Panc1 (cell line): ENCODE measurements around the gene UCK1. TPM values are rescaled to one million over a fixed set of nuclear protein-coding genes. Genes with fewer than 3 reads are reported as not detected.
A peak's percentile ranks its signal among the peaks of the same experiment; 100 is the strongest.

ENCODE experiments used
- ATAC-seq: fragments of 200-7000 bp; cut with Tn5 transposase; 2 replicates; pipeline ENCODE4 v1.9.1; 2020; ENCODE audit warnings: mild to moderate bottlenecking, moderate library complexity
- BruUV-seq: library from RNA; stranded (reverse); fragments of 400-500 nt; replicated peaks from 2 replicates; lab custom pipeline; 2021; lab: Mats Ljungman, UMichigan
- CTCF ChIA-PET: fragments of 300-600 bp; sonication (Branson Sonifier 250); formaldehyde crosslinking; loops from one replicate; lab custom pipeline; 2022; ENCODE audit warnings: antibody characterized with exemption; lab: Charles Lee
- POLR2A ChIA-PET: fragments of 300-600 bp; sonication (Branson Sonifier 250); formaldehyde crosslinking; loops from one replicate; lab custom pipeline; 2022; ENCODE audit warnings: antibody characterized with exemption; lab: Charles Lee
- DNase-seq: peaks from one replicate; pipeline ENCODE4 v3.0.0-alpha.2; 2010; ENCODE audit warnings: low read depth, low spot score
- H3K27ac ChIP-seq: 2 replicates; pipeline ENCODE4 v1.5.1; 2011; ENCODE audit warnings: mild to moderate bottlenecking, low read length, inconsistent platforms
- H3K27me3 ChIP-seq: fragments of 200-500 bp; sonication (Bioruptor generic); 2 replicates; pipeline ENCODE4 v1.6.0; 2014; ENCODE audit warnings: low read length, inconsistent platforms; ENCODE audit not compliant: control insufficient read depth, insufficient read depth
- H3K36me3 ChIP-seq: fragments of 200-500 bp; sonication (Bioruptor generic); 2 replicates; pipeline ENCODE4 v1.5.1; 2014; ENCODE audit warnings: inconsistent platforms, mild to moderate bottlenecking, low read length, moderate library complexity; ENCODE audit not compliant: control insufficient read depth, insufficient read depth
- H3K4me1 ChIP-seq: 2 replicates; pipeline ENCODE4 v1.5.1; 2011; ENCODE audit warnings: inconsistent platforms, mild to moderate bottlenecking, low read length, moderate library complexity; ENCODE audit not compliant: control insufficient read depth, insufficient read depth
- H3K4me3 ChIP-seq, 2 experiments: 2 replicates each; pipeline ENCODE4 v1.5.1; 2011 to 2012; ENCODE audit warnings: low read depth in 2 of 2, low read length in 2 of 2, mild to moderate bottlenecking in 2 of 2, inconsistent platforms in 1 of 2, moderate library complexity in 1 of 2
- H3K9me3 ChIP-seq: fragments of 200-500 bp; sonication (Bioruptor generic); 2 replicates; pipeline ENCODE4 v1.5.1; 2014; ENCODE audit warnings: low read depth, mild to moderate bottlenecking, inconsistent platforms, low read length, moderate library complexity; ENCODE audit not compliant: control insufficient read depth, insufficient read depth
- POLR2AphosphoS5 ChIP-seq: IDR thresholded peaks from 2 replicates; pipeline ENCODE4 v1.6.1; 2012; ENCODE audit warnings: mild to moderate bottlenecking, low read depth, low read length, moderate library complexity
- REST ChIP-seq, 2 experiments: IDR thresholded peaks; 2 replicates each; pipeline ENCODE4 v1.6.1; 2011 to 2012; ENCODE audit warnings: low read depth in 2 of 2, control low read depth in 1 of 2, low read length in 1 of 2, mild to moderate bottlenecking in 1 of 2, moderate library complexity in 1 of 2; ENCODE audit not compliant: insufficient read depth in 1 of 2
- SIN3A ChIP-seq: IDR thresholded peaks from 2 replicates; pipeline ENCODE4 v1.6.1; 2012; ENCODE audit warnings: low read depth, mild to moderate bottlenecking, low read length, moderate library complexity, borderline replicate concordance; ENCODE audit not compliant: insufficient read depth
- TCF7L2 ChIP-seq: IDR thresholded peaks from 2 replicates; pipeline ENCODE4 v1.6.1; 2011; ENCODE audit warnings: mild to moderate bottlenecking, low read depth, low read length, inconsistent platforms
- in situ Hi-C: cut with HindIII; loops from 2 replicates; pipeline ENCODE4 v1.10.0; 2016; ENCODE audit warnings: low sequenced_read_pairs, low pct_unique_long_range_greater_than_20kb
- intact Hi-C: fragments of 100-400 bp; cut with micrococcal nuclease; formaldehyde crosslinking; loops from one replicate; pipeline ENCODE4 v1.10.0; 2022; ENCODE audit not compliant: unreplicated experiment
- total RNA-seq: library from RNA; stranded (reverse); gene quantifications from one replicate; pipeline ENCODE4 v1.2.1, GENCODE V29; 2021; ENCODE audit not compliant: unreplicated experiment
- TF ChIP-seq, protein P1 (sequence below): fragments of 450-650 bp; IDR thresholded peaks from 2 replicates; pipeline ENCODE4 v1.5.1; 2017; ENCODE audit warnings: mild to moderate bottlenecking

The UCK1 gene
- total RNA-seq, 1 experiment from 2014 or later: 30.2 TPM

DNA sequence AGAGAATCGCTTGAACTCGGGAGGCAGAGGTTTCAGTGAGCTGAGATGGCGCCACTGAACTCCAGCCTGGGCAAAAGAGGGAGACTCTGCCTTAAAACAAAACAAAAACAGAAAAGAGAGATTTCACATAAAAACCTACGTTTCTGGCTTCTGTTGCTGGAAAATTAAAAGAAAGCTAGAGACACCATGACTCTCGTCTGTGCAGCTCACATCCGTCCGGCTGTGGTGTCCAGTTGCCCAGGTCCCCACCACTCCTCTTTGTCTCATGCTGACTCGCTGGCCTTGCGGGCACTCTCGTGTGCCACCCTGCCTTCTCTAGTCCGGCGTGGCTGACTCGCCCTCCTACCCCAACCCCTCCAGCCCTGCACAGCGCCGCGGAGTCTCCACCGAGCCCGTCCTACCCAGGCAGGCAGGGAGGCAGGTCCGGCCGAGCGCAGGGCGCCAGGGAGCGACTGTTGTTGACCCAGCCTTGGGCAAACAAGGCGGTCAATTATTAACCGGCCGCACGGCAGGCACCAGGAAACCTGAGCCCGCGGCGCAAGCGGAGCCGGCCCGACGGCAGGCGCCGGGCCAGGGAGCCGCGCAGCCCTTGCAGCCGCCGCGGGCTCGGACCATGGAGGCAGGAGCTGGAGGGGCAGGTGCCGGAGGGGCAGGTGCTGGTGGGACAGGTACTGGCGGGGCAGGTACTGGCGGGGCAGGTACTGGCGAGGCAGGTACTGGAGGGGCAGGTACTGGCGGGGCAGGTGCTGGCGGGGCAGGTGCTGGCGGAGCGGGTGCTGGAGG lies 14.1 kb upstream of the UCK1 start, which contains the start of gene PRRT1B:
PRRT1B (plus strand) TSS at position 521 of the 783 bp plus-strand sequence; CDS start at position 614, 93 bp downstream.
- no peak for DNase-seq
- ATAC-seq: peak; percentile 86
- CTCF ChIA-PET: interaction anchor here (0.6 kb wide), 1 partner anchor 152 kb away, joined by 3 read pairs; no protein-coding TSS in a partner anchor

DNA sequence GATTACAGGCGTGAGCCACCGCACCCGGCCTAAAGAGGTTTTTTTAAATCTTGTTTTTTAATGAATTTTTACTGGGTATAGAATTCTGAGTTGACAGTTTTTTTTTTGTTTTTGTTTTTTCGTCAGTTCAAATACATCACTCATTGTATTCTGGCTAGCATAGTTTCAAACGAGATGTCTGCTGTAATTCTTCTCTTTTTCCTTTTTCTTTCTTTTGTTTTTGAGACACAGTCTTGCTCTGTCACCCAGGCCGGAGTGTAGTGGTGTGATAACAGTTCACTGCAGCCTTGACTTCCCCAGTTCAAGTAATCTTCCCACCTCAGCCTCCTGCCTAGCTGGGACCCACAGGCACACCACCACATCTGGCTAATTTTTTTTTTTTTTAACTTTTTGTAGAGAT lies 12.1 kb upstream of the UCK1 start:
- in situ Hi-C loops (no loop called here), intact Hi-C loops (no loop called here)
- ATAC-seq: no peak
- no peak overlapping the region for H3K27ac ChIP-seq
- POLR2A ChIA-PET: no interaction called here
- H3K4me3 ChIP-seq: no peak overlapping the region
- TF ChIP-seq, protein P1, sequence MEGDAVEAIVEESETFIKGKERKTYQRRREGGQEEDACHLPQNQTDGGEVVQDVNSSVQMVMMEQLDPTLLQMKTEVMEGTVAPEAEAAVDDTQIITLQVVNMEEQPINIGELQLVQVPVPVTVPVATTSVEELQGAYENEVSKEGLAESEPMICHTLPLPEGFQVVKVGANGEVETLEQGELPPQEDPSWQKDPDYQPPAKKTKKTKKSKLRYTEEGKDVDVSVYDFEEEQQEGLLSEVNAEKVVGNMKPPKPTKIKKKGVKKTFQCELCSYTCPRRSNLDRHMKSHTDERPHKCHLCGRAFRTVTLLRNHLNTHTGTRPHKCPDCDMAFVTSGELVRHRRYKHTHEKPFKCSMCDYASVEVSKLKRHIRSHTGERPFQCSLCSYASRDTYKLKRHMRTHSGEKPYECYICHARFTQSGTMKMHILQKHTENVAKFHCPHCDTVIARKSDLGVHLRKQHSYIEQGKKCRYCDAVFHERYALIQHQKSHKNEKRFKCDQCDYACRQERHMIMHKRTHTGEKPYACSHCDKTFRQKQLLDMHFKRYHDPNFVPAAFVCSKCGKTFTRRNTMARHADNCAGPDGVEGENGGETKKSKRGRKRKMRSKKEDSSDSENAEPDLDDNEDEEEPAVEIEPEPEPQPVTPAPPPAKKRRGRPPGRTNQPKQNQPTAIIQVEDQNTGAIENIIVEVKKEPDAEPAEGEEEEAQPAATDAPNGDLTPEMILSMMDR: no peak
- no peak for TF ChIP-seq TCF7L2
- TF ChIP-seq POLR2AphosphoS5: no peak
- no peak for TF ChIP-seq SIN3A
- TF ChIP-seq REST (IDR thresholded peaks at IDR 0.05; ENCODE audit: insufficient read depth in 1 of 2, low read depth in 2 of 2, low read length in 1 of 2): no peak
- CTCF ChIA-PET: no interaction called here
- no peak for DNase-seq
- H3K4me1 ChIP-seq: no peaks in the 10 kb centered on the region
- H3K27me3 ChIP-seq: no peaks in the 10 kb centered on the region
- BruUV-seq: no TSS peak
- no peaks in the 10 kb centered on the region for H3K36me3 ChIP-seq
- H3K9me3 ChIP-seq: no peaks in the 10 kb centered on the region

More for the DNA sequence above, 14.1 kb upstream of the UCK1 start, which contains the start of gene PRRT1B:
- Histone ChIP-seq H3K9me3 (no peaks in the 10 kb centered on the region), H3K4me3 (peak within 1 kb of the TSS; percentile 30 to 34), H3K27ac (no peak within 1 kb of the TSS), H3K36me3 (no peaks in the 10 kb centered on the region), H3K27me3 (no peaks in the 10 kb centered on the region), H3K4me1 (no peaks in the 10 kb centered on the region)
- TF ChIP-seq SIN3A (no peak), POLR2AphosphoS5 (no peak), REST (IDR thresholded peaks at IDR 0.05; ENCODE audit: insufficient read depth in 1 of 2, low read depth in 2 of 2, low read length in 1 of 2) (no peak), TCF7L2 (no peak)
- TF ChIP-seq, protein P1: no peak
- intact Hi-C loops (no loop called here), in situ Hi-C loops (no loop called here)
- POLR2A ChIA-PET: no interaction called here
- no TSS peak for BruUV-seq
